Right renal pelvis (tissue), 4 donors: ENCODE data around the gene RALGDS. TPM values are rescaled to one million over a fixed set of nuclear protein-coding genes. Genes with fewer than 3 reads are reported as not detected.

Source experiments
- DNase-seq, 4 donors: peaks; one replicate each; pipeline ENCODE4 v3.0.0-alpha.2; 2013; ENCODE audit warnings: low read depth in 4 of 4, low spot score in 3 of 4, missing footprints in 1 of 4
- polyA plus RNA-seq, 4 donors: library from polyadenylated mRNA; unstranded; fragments of 120-200 nt; gene quantifications; one replicate each; pipeline ENCODE4 v1.2.1, GENCODE V29; 2013; ENCODE audit not compliant: insufficient read length in 4 of 4

Gene RALGDS
- polyA plus RNA-seq, 4 donors, result 32.8 to 36.3 (median 33.6) TPM

- no peak for DNase-seq
Observed at GRCh38 chr9:133137451-133138231, 16.6 kb upstream of the RALGDS start.

DNA sequence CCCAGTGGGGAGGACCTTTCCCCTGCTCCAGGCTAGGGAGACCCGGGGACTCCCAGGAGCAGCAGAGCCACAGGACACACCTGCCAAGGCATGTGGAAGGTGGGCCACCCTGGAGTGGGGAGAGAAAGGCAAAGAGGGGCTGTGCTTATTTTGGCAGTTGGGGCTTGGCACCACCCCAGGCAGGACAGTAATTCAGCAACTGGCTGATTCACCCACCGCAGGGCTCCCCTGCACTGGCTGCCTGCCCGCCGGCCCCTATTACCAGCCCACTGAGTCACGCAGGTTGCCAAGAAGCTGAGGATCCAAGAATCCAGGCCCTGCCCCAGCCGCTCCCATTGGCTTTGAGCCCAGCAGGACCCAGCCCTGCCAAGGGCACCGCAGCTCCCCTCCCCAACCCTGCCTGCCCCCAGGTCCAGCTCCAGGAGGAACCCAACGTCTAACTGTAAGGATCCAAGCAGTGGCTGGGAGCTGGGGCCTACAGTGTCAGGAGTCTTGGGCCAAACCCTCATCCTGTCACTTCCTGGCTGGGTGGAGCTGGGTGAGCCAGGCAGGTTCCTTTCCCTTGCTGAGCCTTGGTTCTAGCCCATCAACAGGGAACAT, 14.2 kb upstream of the RALGDS start:
- no peak for DNase-seq

DNA sequence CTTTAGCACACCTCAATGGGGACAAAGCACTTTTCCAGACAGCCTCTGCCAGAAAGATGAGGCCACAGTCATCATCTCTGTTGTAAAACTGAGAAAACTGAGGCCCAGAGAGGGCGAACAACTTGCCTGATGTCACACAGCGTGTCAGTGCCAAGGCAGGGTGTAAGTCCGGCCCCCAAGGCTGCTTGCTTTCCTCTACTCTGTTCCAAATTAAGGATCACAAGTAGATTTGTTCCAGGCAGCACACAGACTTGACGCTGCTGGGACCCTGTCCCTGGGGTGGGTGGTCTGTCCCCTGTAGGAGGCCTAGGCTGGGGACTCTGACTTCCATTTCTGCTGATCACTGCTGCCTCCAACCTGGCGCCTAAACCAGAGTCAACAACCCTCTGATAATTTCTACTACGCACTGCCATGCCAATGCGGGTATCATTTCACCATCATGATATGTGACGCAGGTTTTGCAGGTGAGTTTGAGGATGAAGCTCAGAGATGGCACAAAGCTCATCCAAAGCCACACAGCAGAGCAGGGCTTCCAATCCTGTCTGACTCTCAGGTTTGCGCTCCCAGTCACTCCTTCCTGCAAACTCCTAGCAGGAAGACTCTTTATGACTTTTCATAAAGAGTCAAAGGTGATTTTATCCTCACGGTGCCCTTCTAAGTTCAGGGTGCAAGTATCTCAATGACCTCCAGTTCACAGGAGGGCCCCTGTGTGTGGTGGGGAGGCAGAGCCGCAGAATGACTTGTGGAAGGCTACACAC, 13.5 kb upstream of the RALGDS start:
- no peak for DNase-seq

- peak in 1 of 4 donors; percentile 74 for DNase-seq
Observed at GRCh38 chr9:133133681-133134387, 12.8 kb upstream of the RALGDS start.

GRCh38 chr9:133132174-133132573, 11.1 kb upstream of the RALGDS start:
- no peak for DNase-seq

- no peak for DNase-seq
Observed at GRCh38 chr9:133131506-133131905, 10.5 kb upstream of the RALGDS start.

DNA sequence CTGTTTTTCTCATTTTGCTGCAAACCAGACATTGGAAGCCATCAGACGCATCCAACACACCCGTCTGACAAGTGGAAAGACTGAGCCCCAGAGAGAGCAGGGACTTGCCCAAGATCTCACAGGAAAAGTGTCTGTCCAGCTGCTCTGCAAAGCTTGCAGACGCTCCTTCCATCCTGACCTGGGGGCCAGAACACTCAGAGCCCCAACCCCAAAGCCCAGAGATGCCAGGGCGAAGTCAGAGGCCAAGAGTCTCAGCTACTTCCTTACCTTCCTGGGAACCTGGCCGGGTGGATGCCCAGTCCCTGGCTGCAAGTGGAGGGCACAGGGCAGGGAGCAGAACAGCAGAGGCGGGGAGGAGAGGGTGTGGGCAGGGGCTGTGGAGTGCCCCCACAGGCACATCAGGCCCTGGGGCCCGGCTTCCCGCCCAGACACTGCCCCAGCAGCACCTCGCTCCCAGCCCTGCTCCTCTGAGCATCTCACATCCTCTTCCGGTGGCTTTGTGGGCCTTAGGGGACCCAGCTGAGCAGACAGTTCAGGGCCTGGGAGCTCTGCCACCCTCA, 9.7 kb upstream of the RALGDS start:
- no peak for DNase-seq

GRCh38 chr9:133129001-133129795, 8.2 kb upstream of the RALGDS start:
- DNase-seq, result no peak

GRCh38 chr9:133128152-133128551, 7.1 kb upstream of the RALGDS start:
- DNase-seq, result no peak

DNA sequence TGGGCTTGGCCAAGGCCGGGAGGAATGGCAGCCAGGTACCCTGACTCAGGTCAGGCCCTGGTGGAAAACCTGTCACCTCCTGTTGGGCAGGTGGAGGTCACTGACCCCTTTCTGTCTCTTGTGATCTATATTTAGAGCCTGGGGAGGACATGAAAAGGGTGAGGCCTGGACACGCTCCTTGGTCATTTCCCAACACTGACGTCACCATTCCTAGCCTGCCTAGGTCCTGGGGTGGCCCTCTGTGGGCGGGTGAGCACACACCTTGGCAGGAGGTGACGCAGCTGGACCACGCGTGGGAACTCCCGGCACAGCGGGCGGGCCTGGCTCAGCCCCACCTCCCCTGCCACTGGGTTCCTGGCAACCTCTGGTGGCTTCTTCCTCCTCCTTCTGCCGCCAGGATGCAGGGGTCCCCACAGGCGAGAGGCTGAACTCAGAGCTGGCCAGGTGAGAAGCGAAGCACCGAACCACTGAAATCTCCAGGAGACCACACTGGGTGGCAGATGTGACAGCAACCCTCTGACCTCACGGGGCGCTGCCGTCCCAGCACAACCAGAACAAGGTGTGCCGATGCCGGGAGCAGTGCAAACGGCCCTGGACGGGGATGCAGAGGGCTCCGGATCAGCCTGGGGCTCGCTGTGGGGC, 6.4 kb upstream of the RALGDS start:
- DNase-seq, result no peak

GRCh38 chr9:133126697-133127339, 5.8 kb upstream of the RALGDS start:
- no peak for DNase-seq

- no peak for DNase-seq
Observed at GRCh38 chr9:133125941-133126696, 5.1 kb upstream of the RALGDS start.

DNA sequence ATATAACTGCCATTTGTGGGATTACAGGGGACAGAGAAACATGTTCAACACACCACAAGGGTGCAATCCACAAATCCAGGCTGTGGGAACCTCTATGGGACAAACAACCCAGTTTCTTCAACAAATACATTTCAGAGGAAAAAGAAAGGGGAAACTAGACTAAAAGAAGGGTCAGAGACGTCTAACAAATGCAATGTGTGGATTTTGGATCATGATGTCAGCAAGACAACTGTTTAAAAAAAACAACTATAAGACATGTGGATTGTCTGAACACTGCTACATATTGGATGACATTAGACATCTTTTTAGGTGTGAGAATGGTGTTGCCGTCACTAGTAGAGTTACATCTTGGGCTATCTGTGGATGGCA, 3.9 kb upstream of the RALGDS start:
- no peak for DNase-seq

DNA sequence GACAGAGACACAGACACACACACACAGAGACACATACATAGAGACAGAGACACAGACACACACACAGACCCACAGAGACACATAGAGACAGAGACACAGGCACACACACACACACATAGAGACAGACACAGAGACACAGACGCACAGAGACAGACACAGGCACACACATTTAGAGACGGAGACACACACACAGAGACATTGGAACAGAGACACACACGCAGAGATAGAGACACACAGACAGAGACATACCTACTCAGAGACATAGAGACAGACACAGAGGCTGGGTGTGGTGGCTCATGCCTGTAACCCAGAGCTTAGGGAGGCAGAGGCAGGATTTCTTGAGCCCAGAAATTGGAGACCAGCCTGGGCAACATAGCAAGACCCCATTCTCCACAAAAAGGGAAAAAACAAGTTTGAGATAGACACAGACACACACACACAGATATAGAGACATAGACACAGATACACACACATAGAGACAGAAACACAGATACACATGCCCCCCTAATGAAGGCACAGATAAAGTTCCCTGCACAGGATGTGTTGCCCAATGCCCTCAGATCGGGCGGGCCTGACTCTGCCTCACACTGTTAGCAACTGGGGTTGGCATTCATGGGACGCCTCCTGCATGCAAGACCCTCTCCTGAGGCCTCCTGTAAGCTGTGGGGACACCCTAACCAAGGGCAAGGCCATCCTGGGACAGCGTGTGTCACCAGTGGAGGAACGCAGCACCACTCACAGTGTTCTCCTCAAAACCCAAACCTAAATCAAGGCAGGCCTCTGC, 3.3 kb upstream of the RALGDS start:
- DNase-seq, result no peak

GRCh38 chr9:133122935-133123611, 2.0 kb upstream of the RALGDS start:
- DNase-seq, result no peak

GRCh38 chr9:133122605-133122934, 1.5 kb upstream of the RALGDS start:
- DNase-seq, result no peak

DNA sequence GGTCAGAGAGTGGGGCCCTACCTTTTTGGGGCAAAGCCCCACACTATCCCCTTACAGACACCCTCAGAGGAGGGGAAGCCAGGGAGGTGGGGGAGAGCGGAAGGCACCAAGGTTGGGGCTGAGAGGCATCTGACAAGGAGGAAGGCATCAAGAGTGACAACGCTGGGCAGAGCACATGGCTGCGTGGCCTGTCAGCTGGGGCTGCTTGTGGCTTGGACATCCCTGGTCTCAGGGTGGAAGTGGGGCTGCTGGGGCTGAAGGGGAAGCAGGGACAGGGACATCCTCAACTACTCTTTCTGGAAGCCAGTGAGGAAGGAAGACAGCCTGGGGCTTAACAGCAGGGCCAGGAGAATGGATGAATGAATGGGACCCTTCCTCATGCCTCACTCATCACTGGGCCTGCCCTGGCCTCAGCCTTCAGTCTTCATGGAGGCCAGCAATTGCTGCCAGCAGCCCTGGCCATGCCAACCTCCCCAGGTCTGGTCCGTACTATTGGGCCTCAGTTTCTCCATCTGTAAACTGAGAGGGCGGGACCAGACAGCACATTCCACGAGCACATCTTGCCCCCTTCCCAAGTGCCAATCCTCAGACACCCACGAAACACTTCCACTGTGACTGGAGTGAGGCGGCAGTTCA, 993 bp upstream of the RALGDS start:
- DNase-seq, result no peak
